NCI-H2107 treated with DMSO at 0.1 percent for 48 hours (cell line): ENCODE data around the gene ZFPM1.
"Not testable (repeated sequence)": the region's sequence is repeated elsewhere in the genome, so short reads cannot be mapped to it uniquely, and the experiment has no call there.

ENCODE experiments used
- DNase-seq: peaks from one replicate; lab custom pipeline; 2025; ENCODE audit not compliant: unreplicated experiment; lab: John Stamatoyannopoulos, UW

Gene ZFPM1

DNA sequence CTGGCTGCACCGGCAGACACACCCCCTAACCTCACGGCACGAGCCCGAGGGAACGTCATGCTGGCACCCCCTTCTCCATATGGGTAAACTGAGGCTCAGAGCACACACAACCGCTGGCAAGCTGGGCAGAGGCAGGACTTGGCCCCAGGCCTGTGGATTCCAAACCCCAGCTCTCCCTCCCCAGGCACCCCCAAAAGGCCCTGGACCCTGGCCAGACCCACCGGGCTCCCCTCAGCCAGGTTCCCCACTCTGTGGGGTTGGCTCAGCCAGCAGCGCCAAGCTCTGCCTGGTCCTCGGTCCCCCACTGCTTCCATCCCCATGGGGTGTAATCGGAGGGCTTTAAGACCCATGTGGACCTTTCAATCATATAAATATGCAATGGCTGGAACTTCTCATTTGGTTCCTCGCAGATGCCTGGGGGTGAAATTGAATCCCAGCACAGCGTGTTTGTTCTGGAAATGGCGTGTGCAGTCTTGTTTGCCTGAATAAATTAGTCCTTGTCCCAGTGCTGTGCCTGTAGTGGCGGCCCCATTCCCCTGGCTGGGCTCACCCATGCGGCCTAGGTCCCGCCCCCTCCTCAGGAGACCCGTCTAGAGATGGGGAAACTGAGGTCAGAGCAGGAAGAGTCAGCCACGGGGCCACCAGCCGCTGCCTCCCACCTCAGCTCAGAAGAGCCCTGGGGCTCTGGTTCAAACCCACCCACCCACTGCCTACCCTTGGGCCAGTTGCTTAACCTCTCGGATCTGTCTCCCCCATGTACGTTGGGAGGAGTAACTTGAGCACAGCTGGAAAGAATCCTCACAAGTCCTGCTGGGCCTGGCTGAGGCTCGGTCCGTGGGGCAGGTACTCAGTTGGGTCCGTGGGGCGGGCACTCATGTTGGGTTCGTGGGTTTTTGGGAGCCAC is 57.3 kb downstream of the ZFPM1 start:
- DNase-seq, result peak; percentile 82

DNA sequence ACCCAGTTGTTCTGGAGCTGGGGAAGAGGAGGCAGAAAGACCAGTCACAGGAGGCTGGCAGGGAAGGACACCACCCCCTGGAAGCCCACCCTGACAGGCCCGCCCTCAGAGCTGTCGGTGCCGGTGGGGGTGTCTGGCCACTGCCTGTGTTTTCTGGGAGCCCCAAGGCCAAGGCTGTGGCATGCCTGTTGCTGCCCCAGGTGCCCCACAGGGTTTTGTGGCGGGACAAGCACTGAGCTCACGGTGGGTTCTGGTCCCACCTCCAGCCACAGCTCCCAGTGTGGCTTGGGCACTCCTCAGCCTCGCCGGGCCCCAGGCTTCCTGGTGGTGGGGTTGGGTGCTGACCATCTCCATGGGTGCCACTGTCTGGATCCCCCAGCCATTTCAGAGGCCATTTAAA is 58.0 kb downstream of the ZFPM1 start:
- no peak for DNase-seq

DNA sequence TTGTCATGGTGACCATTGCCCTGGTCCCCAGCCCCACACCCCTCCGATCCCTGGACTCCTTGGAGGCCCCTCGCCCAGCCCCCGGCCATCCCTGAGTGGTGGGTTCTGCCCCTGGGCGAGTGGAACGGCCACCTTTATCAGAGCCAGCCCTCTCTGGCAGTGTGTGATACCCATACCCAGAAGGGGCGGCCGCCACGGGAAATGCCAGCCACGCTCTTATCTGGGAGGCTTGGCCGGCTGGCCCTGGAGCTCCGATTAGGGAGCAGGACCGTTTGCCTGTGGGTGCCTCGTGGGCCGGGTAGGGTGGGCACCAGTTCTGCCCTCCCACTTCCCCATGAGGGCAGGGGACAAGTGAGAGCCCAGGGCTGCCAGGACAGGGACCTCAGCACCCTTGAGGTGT is 58.8 kb downstream of the ZFPM1 start:
- DNase-seq, result no peak

DNA sequence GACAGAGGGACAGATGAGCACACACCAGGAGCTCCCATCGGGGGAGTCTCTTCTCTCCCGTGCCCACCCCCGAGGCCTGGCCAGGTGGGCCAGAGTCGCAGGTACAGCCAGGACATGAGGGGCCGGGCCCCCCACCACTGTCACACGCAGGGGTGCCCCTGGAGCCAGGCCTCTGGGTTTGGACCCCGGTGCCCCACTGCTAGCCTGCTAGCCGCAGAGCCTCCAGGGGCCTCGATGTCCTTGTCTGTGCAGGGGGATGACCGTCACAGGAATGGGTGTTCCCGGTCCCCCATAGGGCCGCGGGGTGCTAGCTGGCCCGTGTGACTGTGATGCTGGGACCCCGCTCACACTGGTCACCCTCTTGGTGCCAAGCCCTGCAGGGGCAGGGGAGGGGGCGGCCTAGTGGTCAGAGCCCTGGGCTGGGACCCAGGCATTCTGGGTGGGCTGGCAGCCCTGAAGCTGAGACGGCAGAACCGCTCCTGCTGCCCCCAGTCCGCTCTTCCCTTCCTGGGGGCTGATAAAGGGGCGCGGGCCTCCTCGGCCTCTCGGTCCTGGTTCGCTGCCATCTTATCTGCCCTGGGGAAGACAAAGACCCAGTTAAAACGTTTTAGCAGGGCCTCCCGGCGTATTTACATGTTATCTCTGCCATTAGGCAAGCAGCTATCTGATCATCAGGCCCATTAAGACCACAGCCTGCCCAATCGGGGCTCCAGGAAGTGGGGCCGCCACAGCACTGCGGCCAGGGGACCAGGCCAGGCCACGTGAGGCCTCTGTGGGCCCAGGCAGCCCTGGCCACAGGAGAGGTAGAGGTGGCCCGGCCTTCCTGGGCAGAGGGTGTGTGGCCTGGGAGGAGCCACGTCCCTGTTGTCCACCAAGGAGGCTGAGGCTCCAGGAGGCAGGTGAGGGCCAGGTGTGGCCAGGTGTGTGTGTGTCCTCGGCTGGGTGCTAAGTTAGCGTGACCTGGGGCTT is 59.9 kb downstream of the ZFPM1 start:
- DNase-seq, result no peak

DNA sequence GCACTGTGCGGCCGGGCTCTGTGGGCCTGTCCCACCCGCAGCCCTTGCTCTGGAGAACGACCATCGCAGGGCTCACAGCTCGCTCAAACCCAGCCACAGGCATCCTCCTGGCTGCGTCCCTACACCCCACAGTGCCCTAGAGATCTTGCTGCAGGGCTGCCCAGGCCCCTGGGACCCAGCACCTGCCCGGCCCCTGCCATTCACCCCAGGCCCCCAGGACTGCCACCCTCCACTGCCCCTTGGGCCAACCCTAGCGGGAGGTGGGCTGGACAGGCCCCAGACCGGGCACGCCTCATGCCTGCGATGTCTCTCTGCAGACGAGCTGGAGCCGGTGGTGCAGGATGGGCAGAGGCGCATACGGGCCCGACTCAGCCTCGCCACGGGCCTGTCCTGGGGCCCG is 61.0 kb downstream of the ZFPM1 start:
- DNase-seq, result no peak

DNA sequence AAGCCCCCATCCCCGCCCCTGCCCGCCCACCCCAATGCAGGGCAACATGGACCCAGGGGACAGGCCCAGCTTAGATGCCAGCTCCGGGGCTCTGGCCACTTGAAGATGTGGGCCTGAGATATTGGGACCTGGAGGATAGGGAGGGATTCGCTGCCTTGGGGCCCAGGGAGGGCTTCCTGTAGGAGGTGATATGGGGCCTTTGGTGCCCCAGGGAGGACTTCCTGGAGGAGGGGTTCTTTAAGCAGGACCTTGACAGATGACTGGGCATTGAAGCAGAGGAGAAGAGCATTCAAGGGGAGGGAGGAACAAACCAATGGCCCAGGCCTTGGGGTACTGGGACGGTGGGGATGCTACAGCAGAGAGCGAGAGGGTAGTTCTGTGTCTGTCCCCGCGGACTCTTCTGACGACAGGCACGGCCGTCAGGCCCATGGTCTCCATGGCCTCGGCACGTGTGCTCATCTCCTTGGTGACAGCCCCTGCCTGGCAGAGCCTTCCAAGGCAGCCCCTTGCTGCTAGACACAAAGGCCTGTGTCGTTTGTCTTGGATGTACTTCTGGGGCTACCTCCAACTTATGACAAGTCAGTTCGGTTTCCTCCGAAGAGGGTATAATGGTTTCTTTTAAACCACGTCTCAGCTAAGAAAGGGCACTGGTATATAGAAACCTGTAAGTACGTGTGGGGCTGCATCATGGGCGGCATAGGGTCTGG is 61.6 kb downstream of the ZFPM1 start:
- no peak for DNase-seq

DNA sequence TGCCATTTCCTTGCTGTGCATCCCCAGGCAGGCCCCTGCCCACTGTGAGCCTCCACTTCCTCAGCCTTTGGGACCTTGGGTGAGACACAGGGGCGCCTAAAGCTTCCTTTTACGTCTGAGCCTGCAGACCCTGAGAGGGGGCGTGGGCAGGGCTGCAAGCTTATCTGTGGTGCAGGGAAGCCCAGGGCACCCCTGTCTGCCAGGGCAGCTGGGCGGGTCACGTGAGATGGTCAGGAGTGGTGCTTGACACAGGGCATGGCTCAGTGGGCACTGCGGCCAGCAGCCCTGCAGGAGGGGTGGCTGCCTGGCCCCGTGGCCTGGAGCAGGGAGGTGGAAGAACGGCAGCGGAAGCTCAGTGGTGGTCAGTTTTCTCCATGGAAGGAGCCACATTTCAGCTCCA is 62.3 kb downstream of the ZFPM1 start:
- no peak for DNase-seq

DNA sequence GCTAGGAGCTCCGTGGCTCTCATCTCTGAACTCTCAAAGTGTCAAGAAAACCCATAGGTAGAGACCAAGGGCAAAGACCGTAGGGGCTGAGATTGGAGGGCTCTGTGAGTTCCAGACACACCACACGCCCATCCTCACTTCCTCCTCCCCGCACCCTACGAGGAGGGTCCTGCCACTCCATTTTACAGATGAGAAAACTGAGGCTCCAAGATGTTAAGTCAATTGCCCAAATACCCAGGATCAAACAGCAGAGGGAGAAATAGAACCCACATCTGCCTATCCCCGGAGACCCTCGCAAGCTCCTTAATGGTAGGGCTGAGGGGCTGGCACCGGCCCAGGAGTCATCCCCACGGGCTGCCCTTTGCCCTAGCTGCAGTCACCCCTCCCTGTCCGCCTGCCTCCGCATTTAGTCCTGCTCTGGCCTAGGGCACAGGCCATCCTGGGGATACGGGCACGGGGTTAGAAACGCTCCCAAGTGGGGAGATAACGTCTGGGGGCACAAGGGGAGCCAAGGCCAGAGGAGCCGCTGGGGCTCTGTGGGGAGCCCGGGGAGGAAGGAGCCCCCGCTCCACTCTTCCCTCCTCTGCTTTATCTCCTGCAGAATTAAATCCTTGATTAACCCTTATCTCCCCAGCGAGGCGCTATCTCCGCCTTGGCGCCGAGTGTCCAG is 63.0 kb downstream of the ZFPM1 start:
- DNase-seq, result no peak

DNA sequence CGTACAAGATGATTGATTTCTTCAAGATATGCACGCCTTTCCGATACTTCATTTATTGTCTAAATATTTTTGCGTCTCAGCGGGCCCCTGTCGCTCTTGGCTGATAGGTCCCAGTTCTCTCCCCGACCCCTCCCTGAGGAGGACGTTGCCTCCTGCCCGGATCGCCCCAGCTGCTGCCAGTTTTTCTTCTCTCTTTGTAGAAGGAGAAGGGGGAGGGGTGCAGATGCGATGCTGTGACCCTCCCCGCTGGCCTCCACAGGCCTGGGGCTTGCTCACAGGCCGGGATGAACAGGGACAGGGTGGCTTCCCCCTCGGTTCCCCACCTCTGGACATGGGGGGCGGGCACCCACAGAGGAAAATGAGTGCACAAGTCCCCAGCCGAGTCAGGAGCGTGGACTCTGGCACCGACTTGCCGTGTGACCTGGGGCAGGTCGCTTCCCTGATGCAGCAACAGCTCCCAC is 63.6 kb downstream of the ZFPM1 start:
- no peak for DNase-seq

DNA sequence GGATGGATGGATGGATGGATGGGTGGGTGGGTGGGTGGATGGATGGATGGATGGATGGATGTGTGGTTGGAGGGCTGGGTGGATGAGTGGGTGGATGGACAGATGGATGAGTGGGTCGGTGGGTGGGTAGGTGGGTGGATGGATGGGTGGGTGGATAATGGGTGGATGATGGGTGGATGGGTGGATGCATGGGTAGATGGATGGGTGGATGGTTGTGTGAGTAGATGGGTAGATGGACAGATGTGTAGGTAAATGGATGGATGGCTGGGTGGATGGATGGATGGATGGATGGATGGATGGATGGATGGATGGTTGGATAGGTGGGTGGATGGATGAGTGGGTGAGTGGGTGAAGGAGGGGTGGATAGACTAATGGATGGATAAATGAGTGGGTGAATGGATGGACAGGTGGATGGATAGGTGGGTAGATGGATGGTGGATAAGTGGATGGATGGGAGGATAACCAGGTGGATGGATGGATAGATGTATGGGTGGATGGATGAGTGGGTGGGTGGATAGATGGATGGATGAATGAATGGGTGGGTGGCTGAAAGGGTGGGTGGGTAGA is 64.2 kb downstream of the ZFPM1 start:
- DNase-seq, result not testable (repeated sequence)

DNA sequence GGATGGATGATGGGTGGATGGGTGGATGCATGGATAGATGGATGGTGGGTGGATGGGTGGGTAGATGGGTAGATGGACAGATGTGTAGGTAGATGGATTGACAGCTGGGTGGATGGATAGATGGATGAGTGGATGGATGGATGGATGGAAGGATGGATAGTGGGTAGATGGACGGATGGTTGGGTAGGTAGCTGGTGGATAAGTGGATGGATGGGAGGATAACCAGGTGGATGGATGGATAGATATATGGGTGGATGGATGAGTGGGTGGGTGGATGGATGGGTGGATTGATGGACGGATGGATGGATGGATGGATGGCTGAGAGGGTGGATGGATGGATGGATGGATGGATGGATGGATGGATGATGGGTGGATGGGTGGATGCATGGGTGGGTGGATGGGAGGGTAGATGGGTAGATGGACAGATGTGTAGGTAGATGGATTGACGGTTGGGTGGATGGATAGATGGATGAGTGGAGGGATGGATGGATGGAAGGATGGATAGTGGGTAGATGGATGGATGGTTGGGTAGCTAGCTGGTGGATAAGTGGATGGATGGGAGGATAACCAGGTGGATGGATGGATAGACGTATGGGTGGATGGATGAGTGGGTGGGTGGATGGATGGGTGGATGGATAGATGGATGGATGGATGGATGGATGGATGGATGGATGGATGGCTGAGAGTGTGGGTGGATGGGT is 65.5 kb downstream of the ZFPM1 start:
- not testable (repeated sequence) for DNase-seq

DNA sequence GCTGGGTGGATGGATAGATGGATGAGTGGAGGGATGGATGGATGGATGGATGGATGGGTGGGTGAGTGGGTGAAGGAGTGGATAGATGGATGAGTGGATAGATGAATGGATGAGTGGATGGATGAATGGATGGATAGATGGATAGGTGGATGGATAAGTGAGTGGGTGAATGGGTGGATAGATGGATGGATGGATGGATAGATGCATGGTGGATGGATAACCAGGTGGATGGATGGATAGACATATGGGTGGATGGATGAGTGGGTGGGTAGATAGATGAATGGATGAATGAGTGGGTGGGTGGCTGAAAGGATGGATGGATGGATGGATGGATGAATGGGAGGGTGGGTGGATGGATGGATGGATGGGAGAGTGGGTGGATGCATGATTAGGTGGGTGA is 66.2 kb downstream of the ZFPM1 start:
- DNase-seq, result no peak

DNA sequence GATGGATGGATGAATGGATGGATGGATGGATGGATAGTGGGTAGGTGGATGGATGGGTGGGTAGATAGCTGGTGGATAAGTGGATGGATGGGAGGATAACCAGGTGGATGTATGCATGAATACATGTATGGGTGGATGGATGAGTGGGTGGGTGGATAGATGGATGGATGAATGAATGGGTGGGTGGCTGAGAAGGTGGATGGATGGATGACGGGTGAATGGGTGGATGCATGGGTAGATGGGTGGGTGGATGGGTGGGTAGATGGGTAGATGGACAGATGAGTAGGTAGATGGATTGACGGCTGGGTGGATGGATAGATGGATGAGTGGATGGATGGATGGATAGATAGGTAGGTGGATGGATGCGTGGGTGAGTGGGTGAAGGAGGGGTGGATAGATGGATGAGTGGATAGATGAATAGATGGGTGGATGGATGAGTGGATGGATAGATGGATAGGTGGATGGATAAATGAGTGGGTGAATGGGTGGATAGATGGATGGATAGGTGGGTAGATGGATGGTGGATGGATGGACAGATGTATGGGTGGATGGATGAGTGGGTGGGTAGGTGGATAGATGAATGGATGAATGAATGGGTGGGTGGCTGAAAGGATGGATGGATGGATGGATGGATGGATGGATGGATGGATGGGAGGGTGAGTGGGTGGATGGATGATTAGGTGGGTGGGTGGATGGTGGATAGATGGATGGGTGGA is 67.0 kb downstream of the ZFPM1 start:
- DNase-seq, result no peak

DNA sequence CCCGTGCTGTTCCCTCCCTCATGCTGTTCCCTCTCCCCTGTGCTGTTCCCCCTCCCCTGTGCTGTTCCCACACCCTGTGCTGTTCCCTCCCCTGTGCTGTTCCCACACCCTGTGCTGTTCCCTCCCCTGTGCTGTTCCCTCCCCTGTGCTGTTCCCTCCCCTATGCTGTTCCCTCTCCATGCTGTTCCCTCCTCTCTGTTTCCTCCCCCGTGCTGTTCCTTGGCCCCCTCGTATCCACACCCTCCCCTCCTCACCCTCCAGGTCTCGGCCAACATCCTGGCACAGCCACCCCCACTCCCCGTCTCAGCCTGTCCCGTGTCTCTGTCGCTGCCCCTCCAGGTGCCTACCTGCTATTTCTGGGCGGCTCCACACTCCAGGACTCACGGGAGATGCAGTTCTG is 68.6 kb downstream of the ZFPM1 start:
- DNase-seq, result no peak

DNA sequence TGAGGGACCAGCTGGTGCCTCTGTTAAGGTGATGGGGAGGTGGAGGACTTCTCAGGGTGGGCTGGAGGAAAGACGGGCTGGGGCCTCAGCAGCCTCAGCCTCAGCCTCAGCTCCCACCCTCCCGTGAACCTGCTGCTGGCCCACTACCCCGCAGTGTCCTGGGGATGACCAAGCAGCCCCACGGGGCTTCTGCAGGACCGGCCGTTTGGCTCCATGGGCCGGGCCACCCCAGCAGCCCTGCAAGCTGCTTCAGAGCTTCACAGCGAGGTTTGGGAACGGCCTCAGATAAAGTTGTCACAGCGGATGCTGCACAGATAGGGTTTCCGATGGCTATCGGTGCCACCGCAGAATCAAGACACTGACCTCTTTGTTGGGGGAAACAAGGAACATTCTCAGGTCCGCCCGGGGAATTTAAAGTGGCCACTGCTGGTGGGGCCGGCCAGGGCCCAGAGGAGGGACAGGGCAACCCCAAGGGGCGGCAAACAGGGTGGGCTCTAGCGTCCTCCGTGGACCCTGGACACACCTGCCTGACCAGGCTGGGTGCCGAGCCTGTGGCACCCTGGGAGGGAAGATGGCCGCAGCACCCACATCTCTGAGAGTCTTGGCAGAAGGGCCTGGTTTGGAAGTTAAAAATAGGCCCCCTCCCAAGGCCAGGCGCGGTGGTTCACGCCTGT is 69.3 kb downstream of the ZFPM1 start:
- no peak for DNase-seq

DNA sequence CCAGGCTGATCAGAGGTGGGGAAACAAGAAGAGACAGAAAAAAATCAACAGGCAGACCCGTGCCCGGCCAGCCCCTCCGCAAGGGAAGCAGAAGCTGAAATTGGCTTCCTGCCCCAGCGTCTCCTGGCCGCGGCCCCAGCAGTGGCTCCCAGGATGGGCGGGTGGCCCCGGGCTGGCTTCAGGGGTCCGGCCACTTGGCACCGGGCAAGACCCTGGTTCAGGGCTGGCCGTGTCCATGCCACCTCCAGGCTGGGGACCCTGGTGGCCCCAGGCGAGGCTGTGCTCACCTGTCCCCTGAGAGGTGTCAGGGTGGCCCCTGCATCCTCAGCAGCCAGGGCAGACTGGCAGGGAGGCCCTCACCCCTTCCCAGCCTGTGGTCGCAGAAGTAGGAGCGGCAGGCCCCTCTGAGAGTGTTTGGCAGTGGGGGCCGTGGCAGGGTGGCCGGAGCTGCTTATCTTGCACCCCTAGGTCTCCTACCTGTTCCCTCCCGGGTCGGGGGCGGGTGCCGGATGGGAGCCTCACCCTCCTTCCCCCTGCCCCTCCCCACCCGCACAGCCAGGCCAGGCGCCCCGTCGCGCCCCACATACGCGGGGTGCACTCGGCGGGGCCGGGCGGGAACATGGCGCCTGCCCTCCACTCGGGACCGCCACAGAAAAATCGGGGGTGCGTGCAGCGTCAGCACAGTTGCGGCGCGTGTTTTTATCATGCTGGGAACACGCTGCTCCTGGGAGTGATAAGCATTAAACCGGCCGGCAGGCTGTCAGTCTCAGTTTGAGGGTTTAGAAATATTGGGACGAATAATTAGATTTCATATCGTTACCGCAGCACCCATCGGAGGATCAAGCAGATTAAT is 70.5 kb downstream of the ZFPM1 start:
- no peak for DNase-seq

DNA sequence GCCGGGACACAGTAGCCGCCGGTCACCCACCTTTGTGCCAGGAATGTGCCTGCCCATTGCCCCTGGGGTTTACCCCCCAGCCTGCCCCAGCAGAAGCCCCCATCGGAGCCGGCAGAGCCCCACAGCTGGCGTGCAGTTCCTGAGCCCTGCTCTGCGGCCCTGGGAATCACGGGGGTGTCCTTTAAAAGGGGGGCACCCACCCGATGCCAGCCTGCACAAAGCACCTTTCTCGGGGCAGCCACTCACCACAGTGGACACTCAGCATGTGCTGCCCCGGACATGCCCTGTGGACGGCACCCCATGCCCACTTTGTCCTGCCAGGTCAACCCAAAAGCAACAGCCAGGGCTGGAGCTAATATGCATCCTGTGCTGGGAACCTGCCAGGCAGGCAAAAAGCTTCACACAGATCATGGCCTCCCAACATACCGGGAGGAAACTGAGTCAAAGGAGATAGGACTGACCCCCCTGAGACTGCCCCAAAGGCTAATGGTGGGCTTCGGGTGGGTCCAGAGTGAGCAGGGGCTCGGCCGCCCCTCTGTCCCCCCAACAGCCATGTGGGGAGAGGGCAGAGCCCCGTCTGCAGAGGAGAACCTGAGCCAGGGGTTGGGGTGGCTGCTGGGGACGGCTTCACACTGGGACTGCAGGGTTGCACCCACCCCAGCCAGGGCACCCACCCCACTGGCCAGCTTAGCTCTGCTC is 71.3 kb downstream of the ZFPM1 start:
- no peak for DNase-seq
